Cerebellar cortex (tissue), 1 donor: ENCODE results near the gene ZHX3.

Source experiments
- DNase-seq: peaks from one replicate; pipeline ENCODE4 v3.0.0-alpha.2; 2015; ENCODE audit warnings: low spot score

The ZHX3 gene

DNA sequence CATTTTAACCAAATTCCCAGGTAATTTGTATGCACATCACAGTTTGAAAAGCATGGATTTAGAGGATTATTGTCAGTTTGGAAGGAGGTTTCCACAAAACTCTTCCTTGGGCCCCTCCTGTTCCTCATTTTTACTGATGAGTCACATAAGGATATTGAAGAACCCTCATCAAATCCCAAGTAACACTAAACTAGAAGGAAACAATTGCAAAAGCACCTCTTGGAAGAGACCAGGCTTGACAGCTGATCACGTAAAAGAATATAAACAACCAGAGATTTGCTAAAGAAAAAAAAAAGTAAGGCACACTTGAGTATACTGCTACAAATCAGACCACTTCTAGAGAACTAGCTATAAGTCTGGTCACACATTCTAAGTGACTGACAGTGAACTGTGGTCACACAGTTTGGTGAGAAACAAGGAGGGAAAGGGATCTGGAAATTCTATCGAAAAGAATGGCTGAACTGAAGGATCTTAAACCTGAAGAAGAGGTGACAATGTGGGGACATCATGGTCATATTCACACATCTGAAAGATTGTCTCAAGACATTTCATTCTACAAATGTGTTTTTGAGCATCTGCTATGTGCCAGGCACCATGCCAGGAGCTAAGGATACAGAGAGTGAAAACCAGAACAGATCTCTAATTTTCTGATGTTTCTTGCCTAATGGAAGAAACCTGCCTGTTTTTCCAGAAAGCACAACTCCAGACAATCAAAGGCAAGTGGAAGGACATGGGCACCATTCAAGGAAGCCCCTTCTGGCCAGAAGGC, 24.1 kb downstream of the ZHX3 start:
- DNase-seq, result peak; percentile 74

DNA sequence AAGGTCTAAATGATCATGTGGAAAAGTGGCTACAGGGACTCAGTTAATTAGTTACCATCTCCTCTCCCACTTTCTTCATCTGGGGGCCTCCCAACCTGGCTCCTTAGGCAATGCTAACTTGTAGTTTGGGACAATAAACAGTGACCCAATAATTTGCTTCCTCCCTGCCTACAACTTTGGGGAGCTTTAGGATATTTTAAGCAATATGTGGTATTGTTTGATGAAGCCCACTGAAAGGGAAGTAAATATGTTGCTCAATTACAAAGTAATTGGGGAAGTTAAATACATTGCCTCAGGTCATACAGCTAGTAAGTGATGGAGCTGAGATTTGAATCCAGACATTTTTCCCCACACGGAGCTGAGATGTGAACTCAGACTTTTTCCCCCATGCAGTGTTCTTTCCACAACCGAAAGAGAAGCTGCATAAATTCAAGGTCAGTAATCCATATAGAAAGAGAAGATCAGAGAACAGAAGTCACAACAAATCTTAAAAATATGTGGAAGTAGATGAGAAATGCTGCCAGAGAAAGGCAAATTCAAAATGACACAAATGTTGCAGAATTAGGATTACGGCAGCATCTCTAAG, 26.6 kb downstream of the ZHX3 start:
- no peak for DNase-seq

GRCh38 chr20:41287327-41287726, 30.2 kb downstream of the ZHX3 start:
- no peak for DNase-seq

GRCh38 chr20:41286240-41286851, 31.2 kb downstream of the ZHX3 start:
- no peak for DNase-seq

DNA sequence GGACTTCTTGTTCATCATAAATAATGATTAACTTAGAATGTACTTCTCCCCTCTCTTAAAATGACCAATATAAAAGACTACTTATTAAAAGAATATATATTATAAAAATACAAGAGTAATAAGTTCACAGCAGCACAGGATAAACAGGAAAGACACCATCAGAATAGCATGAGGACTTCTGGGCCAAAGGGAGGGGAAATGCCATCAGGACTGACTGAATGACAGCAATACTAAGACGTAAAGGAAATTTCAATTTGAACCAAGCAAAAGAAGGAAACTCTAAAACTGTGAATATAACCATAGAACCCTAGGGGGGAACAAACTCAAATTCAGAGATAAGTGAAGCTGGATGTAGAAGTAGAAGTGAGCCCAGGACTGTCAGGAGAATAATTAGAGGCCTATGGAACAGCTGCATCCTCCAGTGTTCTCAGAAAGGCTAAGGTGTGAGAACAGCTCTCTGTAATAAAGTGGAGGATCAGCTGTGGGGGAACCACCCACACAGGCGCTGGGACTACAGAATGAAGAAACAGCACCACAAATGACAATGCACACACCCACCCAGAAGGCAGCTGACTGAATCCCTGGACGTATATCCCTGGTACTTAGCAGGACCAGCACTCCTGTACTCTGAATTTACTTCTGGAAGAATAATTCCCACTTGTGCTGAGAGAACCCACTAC, 37.8 kb downstream of the ZHX3 start:
- no peak for DNase-seq

DNA sequence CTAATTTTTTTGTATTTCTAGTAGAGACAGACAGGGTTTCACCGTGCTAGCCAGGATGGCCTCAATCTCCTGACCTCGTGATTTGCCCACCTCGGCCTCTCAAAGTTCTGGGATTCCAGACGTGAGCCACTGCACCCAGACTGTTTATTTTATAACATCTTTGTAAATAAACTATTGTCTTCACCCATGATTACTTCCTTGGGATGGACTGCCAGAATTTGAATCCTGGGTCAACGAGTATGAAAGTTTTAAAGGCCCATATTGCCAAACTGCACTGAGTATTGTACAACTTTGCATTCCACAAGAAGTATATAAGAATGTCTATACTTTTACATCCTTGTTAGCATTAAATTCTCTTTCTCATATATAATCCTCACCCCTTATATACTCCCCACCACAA, 38.6 kb downstream of the ZHX3 start:
- no peak for DNase-seq

DNA sequence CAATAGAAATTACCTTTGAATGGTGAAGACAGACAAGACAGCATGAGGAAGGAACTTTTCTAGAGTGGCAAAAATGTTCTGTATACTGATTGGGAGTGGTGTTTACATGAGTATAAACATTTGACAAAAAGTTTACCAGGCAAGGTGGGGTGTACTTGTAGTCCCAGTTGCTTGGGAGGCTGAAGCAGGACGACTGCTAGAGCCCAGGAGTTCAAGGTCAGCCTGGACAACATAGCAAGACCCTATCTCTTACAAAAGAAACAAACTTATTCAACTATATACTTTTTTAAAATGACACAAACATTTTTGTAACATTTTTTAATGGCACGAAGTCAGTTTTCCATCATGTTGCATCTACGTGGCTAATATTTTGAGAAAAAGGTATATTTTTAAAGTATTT, 40.5 kb downstream of the ZHX3 start:
- no peak for DNase-seq

DNA sequence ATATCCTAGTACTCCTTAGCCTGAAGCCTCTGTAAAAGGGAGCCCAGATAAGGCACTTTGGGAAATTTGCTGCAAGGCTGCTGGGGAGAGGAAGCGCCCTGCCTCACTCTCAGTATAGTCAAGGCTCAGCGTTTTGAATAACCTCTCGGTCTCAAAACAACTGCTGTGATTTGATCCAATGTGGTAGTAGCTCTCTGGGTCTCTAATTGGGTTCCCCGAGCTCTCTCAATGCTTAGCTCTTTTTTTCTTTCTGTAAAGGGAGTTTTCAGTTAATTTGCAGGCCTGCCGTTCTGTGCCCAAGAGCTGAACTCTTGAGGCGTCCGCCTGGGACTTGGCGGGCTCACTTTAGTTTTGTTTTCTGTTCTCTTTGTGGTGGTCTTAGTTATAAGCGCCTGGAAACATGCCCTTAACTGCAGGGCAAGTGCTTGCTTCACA, 41.2 kb downstream of the ZHX3 start:
- no peak for DNase-seq

DNA sequence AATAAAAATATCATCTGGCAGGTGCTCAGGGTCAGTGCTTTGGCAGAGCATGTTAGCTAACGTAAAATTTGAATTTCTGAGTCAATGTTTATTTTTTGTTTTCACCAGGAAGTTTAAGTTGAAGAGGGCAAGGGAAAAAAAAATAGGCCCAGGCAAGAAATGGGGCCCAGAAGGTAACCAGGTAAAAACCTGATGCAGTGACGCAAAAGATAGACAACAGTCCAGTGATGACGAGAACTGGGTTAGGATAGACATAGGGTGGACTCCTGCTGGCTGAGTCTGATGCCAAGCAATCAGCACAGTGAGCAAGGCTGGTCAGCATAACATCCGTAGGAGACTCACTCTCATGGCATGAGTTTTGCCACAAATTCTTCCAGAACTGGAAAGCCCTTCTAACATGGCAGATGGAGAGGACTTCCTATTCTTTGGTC, 42.2 kb downstream of the ZHX3 start:
- DNase-seq, result no peak

- DNase-seq, result no peak
Observed at GRCh38 chr20:41274152-41274551, 43.4 kb downstream of the ZHX3 start.

GRCh38 chr20:41273445-41273844, 44.1 kb downstream of the ZHX3 start:
- no peak for DNase-seq

GRCh38 chr20:41272339-41272738, 45.2 kb downstream of the ZHX3 start:
- DNase-seq, result no peak

DNA sequence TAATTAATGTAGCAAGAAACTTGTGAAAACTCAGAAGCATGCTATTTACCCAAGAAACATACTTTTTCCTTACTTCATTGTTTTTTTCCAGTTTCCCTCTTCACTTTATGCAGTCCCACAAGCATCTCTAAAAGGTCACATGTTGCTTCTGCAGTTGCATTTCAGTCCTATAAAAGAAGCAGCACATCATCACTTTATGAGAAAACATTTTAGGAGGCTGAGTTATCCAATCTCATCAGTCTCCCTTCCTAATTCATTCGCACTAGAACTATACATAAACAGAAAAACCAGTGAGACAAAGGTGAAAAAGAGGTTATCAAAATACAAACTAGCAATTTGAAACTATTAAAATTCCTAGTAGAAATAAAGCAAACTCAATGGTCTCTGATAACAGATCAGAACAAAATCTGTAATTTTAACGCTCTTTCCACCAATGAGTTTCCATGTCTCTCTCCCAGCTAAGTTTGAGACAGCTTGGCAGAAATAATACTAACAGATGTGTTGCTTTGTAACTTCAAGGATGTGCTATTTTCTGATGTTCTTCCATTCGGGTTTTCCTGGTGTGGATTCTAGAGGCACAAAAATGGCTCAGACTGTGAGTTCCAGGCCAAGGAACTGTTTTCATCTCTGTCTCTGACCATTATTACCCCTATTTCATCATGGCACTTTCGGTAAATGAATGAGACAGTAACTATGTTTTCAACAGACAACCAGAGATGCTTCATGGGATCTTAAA, 48.4 kb downstream of the ZHX3 start:
- DNase-seq, result no peak

DNA sequence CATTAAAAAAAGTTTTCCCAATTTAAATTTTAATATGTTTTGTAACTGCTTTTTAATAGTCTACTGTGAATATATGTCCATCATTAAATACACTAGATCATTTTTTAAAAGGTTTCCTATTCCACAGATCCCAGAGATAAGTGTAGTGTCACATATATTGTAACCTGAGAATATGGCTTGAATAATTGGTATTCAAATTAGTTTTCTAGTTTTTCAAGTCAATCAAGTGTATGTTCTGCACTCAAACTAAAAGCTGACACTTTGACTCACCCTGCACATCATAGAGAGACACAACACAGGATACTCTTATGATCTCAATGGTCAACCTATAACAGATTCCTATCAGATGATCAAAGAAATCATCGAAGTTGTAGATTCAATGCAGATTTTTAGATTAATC, 49.1 kb downstream of the ZHX3 start:
- no peak for DNase-seq

DNA sequence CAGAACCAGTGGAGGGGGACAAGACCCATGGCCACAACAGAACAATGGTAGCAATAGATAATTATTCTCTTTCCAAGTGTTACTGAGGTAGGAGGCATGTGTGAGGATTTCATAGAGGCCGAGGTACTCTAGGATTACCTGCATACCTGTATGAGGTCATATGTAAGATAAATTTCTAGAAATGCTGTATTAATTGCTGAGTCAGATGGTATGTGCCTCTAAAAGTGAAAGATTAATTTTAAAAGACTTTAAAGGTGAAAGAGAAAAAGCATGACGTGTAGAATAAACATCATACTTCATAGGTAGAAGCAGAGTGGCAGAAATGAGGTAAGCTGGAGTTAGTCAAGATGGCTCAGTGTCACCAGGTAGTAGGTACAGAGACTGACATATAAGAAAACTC, 51.6 kb downstream of the ZHX3 start:
- no peak for DNase-seq

DNA sequence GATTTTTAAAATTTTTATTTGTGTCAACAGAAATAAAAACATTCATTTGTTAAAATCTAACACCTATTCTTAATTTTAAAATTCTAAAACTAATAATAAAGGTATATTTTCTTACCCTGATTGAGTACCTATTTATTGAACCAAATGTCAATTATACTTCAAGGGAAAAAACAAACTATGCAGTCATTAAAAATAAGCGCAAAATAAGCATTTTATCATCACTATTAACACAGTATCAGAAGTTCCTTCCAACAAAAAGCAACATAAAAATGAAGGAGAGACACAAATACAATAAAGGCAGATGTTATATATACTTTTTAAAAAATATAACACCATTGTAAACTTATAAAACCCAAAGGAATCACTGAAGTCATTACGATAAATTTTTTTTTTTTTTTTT, 52.7 kb downstream of the ZHX3 start:
- DNase-seq, result no peak

DNA sequence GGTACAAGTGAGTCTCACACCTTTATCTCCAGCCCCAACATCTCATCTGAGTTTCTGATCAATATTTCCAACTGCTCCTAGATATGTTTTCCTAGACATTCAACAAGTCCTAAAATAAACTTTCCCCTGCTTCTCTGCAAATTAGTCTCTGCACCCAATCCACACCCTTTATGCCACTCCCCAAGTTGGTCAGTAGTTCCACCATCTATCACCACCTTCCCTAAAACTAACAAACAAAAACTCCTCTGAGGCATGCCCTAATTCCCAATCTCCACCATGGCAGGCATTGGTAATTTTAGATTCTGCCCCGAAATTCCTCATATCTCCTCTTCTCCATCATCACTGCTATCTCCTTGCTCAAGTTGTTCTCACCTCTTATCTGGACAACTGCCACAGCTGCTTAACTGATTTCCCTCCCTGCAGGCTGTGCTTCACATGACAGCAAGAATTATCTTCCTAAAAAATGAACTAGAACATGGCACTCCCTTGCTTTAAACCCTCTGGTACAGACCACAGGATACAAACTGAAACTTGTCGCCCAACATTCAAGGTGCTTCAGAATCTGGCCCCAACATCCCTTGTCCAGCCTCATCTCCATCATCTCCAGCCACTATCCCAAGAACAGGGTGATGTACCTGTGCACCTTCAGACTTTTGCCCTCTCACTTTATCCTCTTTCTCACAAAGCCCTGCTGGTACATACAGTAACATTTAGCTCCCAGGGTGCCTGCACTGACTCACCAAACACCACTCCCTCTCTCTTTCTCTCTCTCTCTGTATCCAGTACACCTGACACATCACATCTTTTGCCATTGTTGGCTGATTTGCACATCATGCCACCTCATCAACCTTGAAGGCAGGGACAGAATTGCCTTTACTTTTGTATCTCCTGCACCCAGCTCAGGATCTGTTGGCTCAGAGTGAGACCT, 55.5 kb downstream of the ZHX3 start:
- peak; percentile 39 for DNase-seq

DNA sequence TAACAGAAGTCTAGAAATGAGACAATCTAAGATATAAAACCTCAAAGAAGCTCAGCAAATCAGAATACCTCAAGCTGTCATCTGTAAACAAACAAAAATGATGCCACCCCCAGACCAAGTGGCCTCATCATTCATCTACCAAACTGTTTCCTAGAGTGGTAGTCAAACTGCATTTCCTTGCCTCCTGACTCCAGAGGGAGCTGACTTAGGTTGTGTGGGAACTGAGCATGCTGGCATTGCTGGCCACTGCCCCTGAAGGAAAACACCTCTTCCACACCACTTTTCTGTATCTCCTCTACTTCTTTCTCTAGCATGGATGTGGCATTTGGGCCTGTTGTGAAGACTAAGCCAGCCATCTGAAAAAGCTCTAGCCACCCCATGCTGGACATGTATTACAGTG, 56.3 kb downstream of the ZHX3 start:
- peak; percentile 34 for DNase-seq

- no peak for DNase-seq
Observed at GRCh38 chr20:41260734-41261220, 56.8 kb downstream of the ZHX3 start.

GRCh38 chr20:41259309-41259708, 58.2 kb downstream of the ZHX3 start:
- DNase-seq, result no peak

- no peak for DNase-seq
Observed at GRCh38 chr20:41258474-41258873, 59.1 kb downstream of the ZHX3 start.
